ENCODE measurements around the gene KIF11. TPM values are rescaled to one million over a fixed set of nuclear protein-coding genes. Genes with fewer than 3 reads are reported as not detected.

Gene KIF11
- total RNA-seq, 1 experiment from 2014 or later, result 33.8 TPM

DNA sequence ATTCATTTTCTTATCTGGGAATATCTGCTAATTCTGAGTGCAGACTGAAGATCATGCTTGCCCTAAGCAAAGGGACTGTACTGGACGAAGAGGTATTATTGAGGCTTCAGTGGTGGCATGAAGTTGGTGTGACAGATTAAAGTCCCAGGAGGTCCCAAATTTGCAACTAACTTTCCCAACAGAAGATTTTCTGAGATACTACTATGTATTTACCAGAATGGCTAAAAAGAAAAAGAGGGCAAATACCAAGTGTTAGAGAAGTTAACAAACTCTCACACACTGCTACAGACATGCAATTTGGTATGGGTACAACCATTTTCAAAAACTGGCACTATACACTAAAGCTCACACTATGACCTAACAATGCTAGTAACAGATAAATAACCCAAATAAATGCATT, 47.4 kb upstream of the KIF11 start:
- H3K4me1 ChIP-seq (ENCODE audit: control insufficient read depth in 1 of 2, insufficient read depth in 2 of 2, low read length in 2 of 2), result no peaks in the 10 kb centered on the region
- ChIA-PET RAD21 (ENCODE audit: low non-redundant PET in 1 of 2, low total read pairs in 2 of 2, uncharacterized antibody in 2 of 2, unreplicated experiment in 2 of 2) (no interaction called here), CTCF (no interaction called here), POLR2A (no interaction called here)
- no peaks in the 10 kb centered on the region for H3K27me3 ChIP-seq (ENCODE audit: insufficient read depth, low read length)
- H3K9ac ChIP-seq (ENCODE audit: low read length), result no peak overlapping the region
- no peaks in the 10 kb centered on the region for H3K9me3 ChIP-seq (ENCODE audit: control insufficient read depth in 1 of 2, insufficient read depth in 1 of 2, low read depth in 1 of 2, low read length in 2 of 2)
- no TSS peak for BruUV-seq (replicated peaks)
- no peak for DNase-seq (ENCODE audit: low read depth, low spot score)
- no peak for ATAC-seq
- no peaks in the 10 kb centered on the region for H4K20me1 ChIP-seq (ENCODE audit: insufficient read depth)
- no peak overlapping the region for H3K4me2 ChIP-seq (ENCODE audit: low read length)
- intact Hi-C loops (cut with micrococcal nuclease), result no loop called here
- peaks cover 71% of the 10 kb centered on the region for H3K79me2 ChIP-seq (ENCODE audit: insufficient read depth, low read length)
- H3K36me3 ChIP-seq (ENCODE audit: control insufficient read depth in 1 of 2, insufficient read depth in 2 of 2, low read length in 2 of 2), result no peaks in the 10 kb centered on the region
- no peak overlapping the region for H2AFZ ChIP-seq (ENCODE audit: low read depth, low read length, poor library complexity, severe bottlenecking)
- H3K27ac ChIP-seq (ENCODE audit: low read depth, low read length), result no peak overlapping the region
- H3K9me2 ChIP-seq (ENCODE audit: insufficient read depth), result no peaks in the 10 kb centered on the region
- TF ChIP-seq JUND (IDR thresholded peaks at IDR 0.05), result no peak
- TF ChIP-seq SRF (IDR thresholded peaks at IDR 0.05; ENCODE audit: low read depth), result no peak
- no peak for TF ChIP-seq SIN3A (IDR thresholded peaks at IDR 0.05; ENCODE audit: low read depth)
- TF ChIP-seq POLR2AphosphoS5 (IDR thresholded peaks at IDR 0.05; ENCODE audit: low read depth, low read length), result no peak
- TF ChIP-seq ZNF274 (IDR thresholded peaks at IDR 0.05; ENCODE audit: low read depth, low read length), result no peak
- TF ChIP-seq, protein P1, sequence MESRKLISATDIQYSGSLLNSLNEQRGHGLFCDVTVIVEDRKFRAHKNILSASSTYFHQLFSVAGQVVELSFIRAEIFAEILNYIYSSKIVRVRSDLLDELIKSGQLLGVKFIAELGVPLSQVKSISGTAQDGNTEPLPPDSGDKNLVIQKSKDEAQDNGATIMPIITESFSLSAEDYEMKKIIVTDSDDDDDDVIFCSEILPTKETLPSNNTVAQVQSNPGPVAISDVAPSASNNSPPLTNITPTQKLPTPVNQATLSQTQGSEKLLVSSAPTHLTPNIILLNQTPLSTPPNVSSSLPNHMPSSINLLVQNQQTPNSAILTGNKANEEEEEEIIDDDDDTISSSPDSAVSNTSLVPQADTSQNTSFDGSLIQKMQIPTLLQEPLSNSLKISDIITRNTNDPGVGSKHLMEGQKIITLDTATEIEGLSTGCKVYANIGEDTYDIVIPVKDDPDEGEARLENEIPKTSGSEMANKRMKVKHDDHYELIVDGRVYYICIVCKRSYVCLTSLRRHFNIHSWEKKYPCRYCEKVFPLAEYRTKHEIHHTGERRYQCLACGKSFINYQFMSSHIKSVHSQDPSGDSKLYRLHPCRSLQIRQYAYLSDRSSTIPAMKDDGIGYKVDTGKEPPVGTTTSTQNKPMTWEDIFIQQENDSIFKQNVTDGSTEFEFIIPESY (IDR thresholded peaks at IDR 0.05; ENCODE audit: extremely low read depth, insufficient replicate concordance, low read length), result no peak
- TF ChIP-seq, protein P2, sequence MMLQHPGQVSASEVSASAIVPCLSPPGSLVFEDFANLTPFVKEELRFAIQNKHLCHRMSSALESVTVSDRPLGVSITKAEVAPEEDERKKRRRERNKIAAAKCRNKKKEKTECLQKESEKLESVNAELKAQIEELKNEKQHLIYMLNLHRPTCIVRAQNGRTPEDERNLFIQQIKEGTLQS (IDR thresholded peaks at IDR 0.05), result no peak
- no peak overlapping the region for H3K4me3 ChIP-seq (replicated peaks in 1 of 2; ENCODE audit: low read depth in 1 of 2, low read length in 2 of 2)

DNA sequence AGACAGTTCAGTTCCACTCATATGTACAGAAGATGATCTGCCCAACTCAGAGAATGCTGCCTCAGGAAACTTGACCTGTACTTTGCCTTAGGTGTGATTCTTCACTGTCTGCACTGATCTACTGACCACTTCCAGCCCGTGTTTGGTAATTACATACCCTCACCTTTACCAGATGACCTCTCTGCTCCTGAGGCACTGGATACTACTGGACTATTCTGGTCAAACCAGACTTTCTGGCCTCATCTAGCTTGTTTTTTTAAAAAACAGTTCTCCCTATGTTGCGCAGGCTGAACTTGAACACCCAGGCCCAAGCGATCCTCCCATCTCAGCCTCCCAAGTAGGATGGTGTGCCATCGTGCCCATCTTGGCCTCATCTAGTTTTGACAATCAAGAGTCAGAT, 45.3 kb upstream of the KIF11 start:
- ChIA-PET RAD21 (ENCODE audit: low non-redundant PET in 1 of 2, low total read pairs in 2 of 2, uncharacterized antibody in 2 of 2, unreplicated experiment in 2 of 2) (no interaction called here), CTCF (no interaction called here), POLR2A (no interaction called here)
- no peak for DNase-seq (ENCODE audit: low read depth, low spot score)
- no peaks in the 10 kb centered on the region for H3K4me1 ChIP-seq (ENCODE audit: control insufficient read depth in 1 of 2, insufficient read depth in 2 of 2, low read length in 2 of 2)
- H3K27me3 ChIP-seq (ENCODE audit: insufficient read depth, low read length), result no peaks in the 10 kb centered on the region
- no peak overlapping the region for H3K4me2 ChIP-seq (ENCODE audit: low read length)
- no peak overlapping the region for H3K27ac ChIP-seq (ENCODE audit: low read depth, low read length)
- TF ChIP-seq, protein P3, sequence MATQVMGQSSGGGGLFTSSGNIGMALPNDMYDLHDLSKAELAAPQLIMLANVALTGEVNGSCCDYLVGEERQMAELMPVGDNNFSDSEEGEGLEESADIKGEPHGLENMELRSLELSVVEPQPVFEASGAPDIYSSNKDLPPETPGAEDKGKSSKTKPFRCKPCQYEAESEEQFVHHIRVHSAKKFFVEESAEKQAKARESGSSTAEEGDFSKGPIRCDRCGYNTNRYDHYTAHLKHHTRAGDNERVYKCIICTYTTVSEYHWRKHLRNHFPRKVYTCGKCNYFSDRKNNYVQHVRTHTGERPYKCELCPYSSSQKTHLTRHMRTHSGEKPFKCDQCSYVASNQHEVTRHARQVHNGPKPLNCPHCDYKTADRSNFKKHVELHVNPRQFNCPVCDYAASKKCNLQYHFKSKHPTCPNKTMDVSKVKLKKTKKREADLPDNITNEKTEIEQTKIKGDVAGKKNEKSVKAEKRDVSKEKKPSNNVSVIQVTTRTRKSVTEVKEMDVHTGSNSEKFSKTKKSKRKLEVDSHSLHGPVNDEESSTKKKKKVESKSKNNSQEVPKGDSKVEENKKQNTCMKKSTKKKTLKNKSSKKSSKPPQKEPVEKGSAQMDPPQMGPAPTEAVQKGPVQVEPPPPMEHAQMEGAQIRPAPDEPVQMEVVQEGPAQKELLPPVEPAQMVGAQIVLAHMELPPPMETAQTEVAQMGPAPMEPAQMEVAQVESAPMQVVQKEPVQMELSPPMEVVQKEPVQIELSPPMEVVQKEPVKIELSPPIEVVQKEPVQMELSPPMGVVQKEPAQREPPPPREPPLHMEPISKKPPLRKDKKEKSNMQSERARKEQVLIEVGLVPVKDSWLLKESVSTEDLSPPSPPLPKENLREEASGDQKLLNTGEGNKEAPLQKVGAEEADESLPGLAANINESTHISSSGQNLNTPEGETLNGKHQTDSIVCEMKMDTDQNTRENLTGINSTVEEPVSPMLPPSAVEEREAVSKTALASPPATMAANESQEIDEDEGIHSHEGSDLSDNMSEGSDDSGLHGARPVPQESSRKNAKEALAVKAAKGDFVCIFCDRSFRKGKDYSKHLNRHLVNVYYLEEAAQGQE (IDR thresholded peaks at IDR 0.05; ENCODE audit: low read depth), result no peak
- TF ChIP-seq TCF7L2 (IDR thresholded peaks at IDR 0.05; ENCODE audit: borderline replicate concordance, extremely low read depth, insufficient read depth, insufficient read length) (no peak), EZH2phosphoT487 (IDR thresholded peaks at IDR 0.05; ENCODE audit: borderline replicate concordance) (no peak)
- H4K20me1 ChIP-seq (ENCODE audit: insufficient read depth), result no peaks in the 10 kb centered on the region
- H3K4me3 ChIP-seq (replicated peaks in 1 of 2; ENCODE audit: low read depth in 1 of 2, low read length in 2 of 2), result no peak overlapping the region
- ATAC-seq, result no peak
- no peak overlapping the region for H3K9ac ChIP-seq (ENCODE audit: low read length)
- no peak overlapping the region for H2AFZ ChIP-seq (ENCODE audit: low read depth, low read length, poor library complexity, severe bottlenecking)
- peaks cover 70% of the 10 kb centered on the region for H3K79me2 ChIP-seq (ENCODE audit: insufficient read depth, low read length)
- BruUV-seq (replicated peaks), result no TSS peak
- no peaks in the 10 kb centered on the region for H3K9me3 ChIP-seq (ENCODE audit: control insufficient read depth in 1 of 2, insufficient read depth in 1 of 2, low read depth in 1 of 2, low read length in 2 of 2)
- intact Hi-C loops (cut with micrococcal nuclease), result no loop called here
- no peaks in the 10 kb centered on the region for H3K36me3 ChIP-seq (ENCODE audit: control insufficient read depth in 1 of 2, insufficient read depth in 2 of 2, low read length in 2 of 2)
- H3K9me2 ChIP-seq (ENCODE audit: insufficient read depth), result no peaks in the 10 kb centered on the region
